Erythroblast (primary cell): Measurements from ENCODE around the gene SMIM17.

ENCODE experiments used
- GATA1 ChIP-seq: IDR thresholded peaks from 2 replicates; pipeline ENCODE4 v1.6.1; 2011; ENCODE audit warnings: low read depth, mild to moderate bottlenecking, control low read depth, low read length, moderate library complexity
- POLR2A ChIP-seq: IDR thresholded peaks from 2 replicates; pipeline ENCODE4 v1.6.1; 2011; ENCODE audit warnings: mild to moderate bottlenecking, low read length

GRCh38 chr19:56612737-56613136, 30.2 kb upstream of the SMIM17 start:
- TF ChIP-seq POLR2A: no peak
- TF ChIP-seq GATA1: no peak
